22Rv1 (cell line): Measurements from ENCODE around the gene TEX35.
A peak's percentile ranks its signal among the peaks of the same experiment; 100 is the strongest.

Experiments
- H3K27ac ChIP-seq: fragments of 450-650 bp; 2 replicates; pipeline ENCODE4 v1.5.1; 2017
- ZFX ChIP-seq: fragments of 450-650 bp; IDR thresholded peaks from 2 replicates; pipeline ENCODE4 v1.6.1; 2017; ENCODE audit warnings: antibody characterized with exemption, borderline replicate concordance
- TF ChIP-seq, protein P1 (sequence below): fragments of 450-650 bp; IDR thresholded peaks from 2 replicates; pipeline ENCODE4 v1.5.1; 2017; ENCODE audit warnings: mild to moderate bottlenecking

Gene TEX35

DNA sequence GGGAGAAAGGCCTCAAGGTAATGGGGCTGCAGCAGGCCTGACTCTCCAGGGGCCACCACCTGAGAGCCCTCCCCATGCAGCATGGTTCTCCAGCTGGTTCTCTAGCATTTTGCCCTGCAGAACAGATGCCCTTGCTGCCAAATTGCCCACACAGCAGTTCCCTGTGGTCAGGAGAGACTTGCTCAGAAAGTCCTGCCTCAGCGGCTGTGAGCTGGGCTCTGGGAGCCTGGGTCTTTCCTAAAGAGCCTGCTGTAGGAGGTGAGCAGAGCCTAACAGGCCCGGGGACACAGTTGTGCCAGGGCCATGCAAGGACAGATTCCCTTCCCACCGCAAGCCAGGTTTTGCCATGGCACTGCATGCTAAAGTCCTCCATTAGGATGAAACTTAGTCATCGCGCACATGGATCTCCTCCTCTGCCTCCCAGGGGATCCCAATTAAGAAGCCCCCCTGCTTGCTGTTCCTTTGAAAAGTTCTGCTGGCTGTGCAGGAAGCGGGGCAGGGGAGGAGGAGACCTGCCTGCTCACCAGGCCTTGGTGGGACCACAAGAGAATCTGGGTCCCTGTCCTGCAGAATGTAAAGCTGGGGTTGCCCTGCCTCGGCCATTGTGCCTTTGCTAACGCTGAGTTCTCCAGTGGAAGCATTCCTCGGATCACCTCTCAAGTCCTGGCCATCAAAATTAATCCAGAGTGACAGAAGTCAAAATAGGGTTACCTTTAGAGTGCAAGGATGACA is 21.4 kb downstream of the TEX35 start:
- TF ChIP-seq, protein P1, sequence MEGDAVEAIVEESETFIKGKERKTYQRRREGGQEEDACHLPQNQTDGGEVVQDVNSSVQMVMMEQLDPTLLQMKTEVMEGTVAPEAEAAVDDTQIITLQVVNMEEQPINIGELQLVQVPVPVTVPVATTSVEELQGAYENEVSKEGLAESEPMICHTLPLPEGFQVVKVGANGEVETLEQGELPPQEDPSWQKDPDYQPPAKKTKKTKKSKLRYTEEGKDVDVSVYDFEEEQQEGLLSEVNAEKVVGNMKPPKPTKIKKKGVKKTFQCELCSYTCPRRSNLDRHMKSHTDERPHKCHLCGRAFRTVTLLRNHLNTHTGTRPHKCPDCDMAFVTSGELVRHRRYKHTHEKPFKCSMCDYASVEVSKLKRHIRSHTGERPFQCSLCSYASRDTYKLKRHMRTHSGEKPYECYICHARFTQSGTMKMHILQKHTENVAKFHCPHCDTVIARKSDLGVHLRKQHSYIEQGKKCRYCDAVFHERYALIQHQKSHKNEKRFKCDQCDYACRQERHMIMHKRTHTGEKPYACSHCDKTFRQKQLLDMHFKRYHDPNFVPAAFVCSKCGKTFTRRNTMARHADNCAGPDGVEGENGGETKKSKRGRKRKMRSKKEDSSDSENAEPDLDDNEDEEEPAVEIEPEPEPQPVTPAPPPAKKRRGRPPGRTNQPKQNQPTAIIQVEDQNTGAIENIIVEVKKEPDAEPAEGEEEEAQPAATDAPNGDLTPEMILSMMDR: no peak
- TF ChIP-seq ZFX: no peak
- no peak overlapping the region for H3K27ac ChIP-seq

DNA sequence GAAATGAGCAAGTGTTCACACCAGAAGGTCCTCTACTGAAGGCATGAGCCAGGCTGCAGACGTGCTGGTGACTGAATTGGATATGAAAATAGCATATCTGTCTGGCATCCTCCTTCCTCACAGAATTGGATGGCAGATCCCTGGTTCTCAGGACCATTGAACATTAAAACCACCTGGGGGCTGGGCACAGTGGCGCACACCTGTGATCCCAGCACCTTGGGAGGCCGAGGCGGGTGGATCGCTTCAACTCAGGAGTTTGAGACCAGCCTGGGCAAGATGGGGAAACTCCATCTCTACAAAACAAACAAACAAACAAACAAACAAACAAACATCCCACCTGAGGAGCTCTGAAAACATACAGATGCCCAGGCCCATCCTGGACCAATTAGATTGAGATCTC is 23.4 kb downstream of the TEX35 start:
- TF ChIP-seq, protein P1: no peak
- no peak for TF ChIP-seq ZFX
- H3K27ac ChIP-seq: peak overlapping the region; percentile 77

DNA sequence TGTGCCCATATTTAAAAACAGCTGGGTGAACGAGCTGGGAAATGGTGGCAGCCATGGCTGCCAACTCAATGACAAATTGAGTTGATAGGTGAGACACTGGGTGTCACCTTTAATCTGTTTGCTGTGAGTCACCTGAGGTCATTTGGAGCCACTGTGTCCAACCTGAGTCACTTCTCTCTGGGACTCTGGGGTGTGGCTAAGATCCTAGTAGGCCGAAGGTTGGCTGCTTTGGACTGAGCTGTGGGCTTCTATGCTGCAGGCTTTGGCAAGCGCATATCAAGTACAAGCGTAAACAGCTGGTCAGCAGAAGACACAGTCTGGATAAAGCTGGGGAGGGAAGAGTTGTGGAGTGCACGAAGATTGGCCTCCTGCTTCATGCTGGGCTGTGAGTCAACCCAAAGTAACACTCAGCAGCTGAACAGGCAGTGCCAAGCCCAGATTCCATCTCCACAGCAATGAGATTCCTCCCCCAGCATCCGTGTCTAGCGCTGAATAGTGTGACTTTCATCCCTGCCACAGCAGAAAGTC is 24.0 kb downstream of the TEX35 start:
- peak overlapping the region; percentile 77 for H3K27ac ChIP-seq
- TF ChIP-seq, protein P1: no peak
- TF ChIP-seq ZFX: no peak

DNA sequence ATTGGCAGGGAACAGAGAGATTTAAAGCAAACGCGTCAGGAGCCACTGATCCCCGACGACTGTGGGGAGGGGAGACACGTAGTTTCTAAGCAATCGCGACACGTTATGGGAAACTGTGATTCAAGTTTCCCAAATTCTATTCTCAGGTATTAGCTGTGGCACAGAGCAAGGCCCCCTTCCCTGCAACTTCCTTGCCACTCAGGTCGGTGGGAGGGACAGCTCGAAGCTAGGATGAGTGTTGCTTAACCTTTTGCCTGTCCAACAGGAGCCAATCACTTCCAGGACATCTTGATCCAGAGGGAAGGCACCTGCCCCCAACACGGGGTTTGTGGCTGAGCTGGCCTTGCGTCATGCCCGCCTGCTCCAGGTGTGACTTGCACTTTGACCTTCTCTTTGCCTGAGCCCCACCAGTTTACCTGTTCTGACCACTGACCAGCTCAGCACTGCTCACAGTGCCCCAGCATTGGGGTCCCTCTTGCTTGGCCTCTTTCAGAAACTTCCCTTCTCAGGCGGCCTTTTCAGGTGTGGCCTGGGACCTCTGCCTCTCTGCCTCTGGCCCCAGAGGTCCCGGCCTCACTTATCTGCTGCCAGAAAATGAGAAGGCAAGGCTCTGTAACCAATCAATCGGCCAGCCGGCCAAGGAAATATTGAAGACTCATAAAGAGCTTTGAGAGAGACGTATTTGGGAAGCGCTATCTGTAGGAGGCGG is 24.6 kb downstream of the TEX35 start:
- peak overlapping the region; percentile 77 for H3K27ac ChIP-seq
- TF ChIP-seq, protein P1: no peak
- no peak for TF ChIP-seq ZFX

DNA sequence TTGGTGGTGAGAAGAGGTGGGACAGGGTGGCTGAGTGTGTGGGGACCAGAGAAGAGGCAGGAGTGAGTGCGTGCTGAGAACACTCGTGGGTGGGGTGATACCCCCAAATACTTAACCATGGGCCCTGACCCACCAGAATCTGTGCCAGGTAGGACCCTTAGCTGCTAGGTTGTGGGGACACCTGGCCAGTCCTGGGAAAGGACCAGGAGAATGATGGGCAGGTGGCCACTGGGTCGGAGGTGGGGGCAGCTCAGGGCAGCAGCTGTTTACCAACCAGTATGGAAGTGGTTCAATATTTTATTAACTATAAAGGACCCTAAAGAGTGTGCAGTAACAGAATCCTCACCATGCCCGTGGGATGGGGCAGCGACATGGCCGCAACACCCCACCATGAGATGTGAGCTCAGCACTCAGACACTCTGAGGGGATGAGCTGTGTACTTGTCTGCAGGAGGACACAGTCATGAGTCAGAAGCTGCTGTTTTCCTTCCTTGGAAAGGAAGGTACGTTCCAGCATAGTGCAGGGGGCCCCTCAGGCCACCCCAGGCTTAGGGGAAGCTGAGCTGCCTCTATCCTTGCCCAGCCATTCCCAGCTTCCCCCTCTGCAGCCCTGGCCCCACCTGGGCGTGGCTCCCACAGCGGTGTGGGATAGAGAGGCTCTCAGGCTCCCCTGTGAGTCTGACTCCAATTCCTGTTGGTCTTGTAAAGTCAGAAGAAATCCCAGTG is 25.4 kb downstream of the TEX35 start:
- TF ChIP-seq, protein P1: no peak
- no peak for TF ChIP-seq ZFX
- H3K27ac ChIP-seq: peak overlapping the region; percentile 77; the same call in 1 of the 2 replicates

DNA sequence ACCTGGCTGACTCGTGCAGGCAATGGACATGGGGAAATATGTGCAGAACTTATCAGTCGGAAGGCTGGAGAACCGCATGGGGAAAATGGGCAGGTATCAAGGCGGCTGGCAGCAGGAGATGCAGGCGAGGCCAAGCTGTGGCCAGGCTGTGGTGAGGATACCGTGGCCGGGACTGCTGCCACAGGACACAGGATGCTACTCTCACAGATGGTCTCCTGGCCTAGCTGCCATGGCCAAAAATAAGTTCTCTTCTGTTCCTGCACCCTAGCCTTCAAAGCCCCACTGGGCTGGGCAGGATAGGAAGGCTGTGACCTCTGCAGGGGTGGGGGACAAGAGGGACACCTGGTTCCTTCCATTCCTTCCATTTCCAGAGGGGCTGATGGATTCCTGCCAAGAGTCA is 26.4 kb downstream of the TEX35 start:
- no peak overlapping the region for H3K27ac ChIP-seq
- TF ChIP-seq, protein P1: no peak
- TF ChIP-seq ZFX: no peak

DNA sequence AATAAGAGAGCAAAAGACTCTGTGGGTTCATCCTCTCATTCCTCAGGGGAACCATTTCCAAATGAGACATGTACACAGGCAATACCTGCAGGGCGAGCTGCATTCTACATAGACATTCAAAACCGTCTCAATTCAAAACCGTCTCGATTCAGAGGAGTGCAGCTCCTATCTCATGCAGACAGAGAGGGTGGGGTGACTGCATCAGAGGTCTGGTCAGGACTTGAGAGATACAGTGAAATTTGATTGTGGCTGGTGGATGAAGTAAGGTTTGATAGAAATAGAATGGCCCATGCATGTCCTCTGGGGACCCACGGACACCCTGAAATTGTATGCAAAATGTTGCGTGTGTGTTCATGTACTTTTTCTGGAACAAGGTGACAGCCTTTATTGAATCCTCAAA is 27.3 kb downstream of the TEX35 start:
- TF ChIP-seq, protein P1: no peak
- H3K27ac ChIP-seq: no peak overlapping the region
